ENCODE measurements around the gene GRHL3. TPM values are rescaled to one million over a fixed set of nuclear protein-coding genes. Genes with fewer than 3 reads are reported as not detected.

The GRHL3 gene
- total and polyA plus RNA-seq, 4 donors: 0.23 to 0.95 (median 0.35) TPM

GRCh38 chr1:24373710-24374109 lies 54.6 kb downstream of the GRHL3 start:
- Histone ChIP-seq H3K27me3 (ENCODE audit: control insufficient read depth in 3 of 3, insufficient read depth in 3 of 3, low read length in 2 of 3) (no peaks in the 10 kb centered on the region), H3K4me1 (ENCODE audit: control insufficient read depth in 5 of 5, insufficient read depth in 5 of 5, low read length in 5 of 5) (peaks cover 0 to 1% (median 0%) of the 10 kb centered on the region in 5 donors), H3K36me3 (ENCODE audit: control insufficient read depth in 4 of 4, insufficient read depth in 4 of 4, low read length in 4 of 4) (peaks cover 0 to 2% (median 0%) of the 10 kb centered on the region in 4 donors), H3K4me3 (no peak overlapping the region), H3K9me3 (ENCODE audit: control insufficient read depth in 4 of 4, insufficient read depth in 3 of 4, low read length in 3 of 4) (no peaks in the 10 kb centered on the region), H3K27ac (ENCODE audit: low read depth in 1 of 2, low read length in 1 of 2) (no peak overlapping the region), H3K9ac (ENCODE audit: insufficient read depth in 1 of 2, low read length in 2 of 2) (no peak overlapping the region)
- no peak for DNase-seq
- 89 to 92% methylated on average over 8 of the region's 8 CpGs for WGBS, 2 donors
- ATAC-seq (ENCODE audit: insufficient read depth, low FRiP score): no peak
- TF ChIP-seq CTCF (IDR thresholded peaks at IDR 0.05; ENCODE audit: control extremely low read depth, extremely low read depth): no peak

- Histone ChIP-seq H3K27me3 (ENCODE audit: control insufficient read depth in 3 of 3, insufficient read depth in 3 of 3, low read length in 2 of 3) (no peaks in the 10 kb centered on the region), H3K9ac (ENCODE audit: insufficient read depth in 1 of 2, low read length in 2 of 2) (no peak overlapping the region), H3K4me1 (ENCODE audit: control insufficient read depth in 5 of 5, insufficient read depth in 5 of 5, low read length in 5 of 5) (peaks cover 0 to 1% (median 0%) of the 10 kb centered on the region in 5 donors), H3K4me3 (no peak overlapping the region), H3K36me3 (ENCODE audit: control insufficient read depth in 4 of 4, insufficient read depth in 4 of 4, low read length in 4 of 4) (peaks cover 0 to 2% (median 0%) of the 10 kb centered on the region in 4 donors), H3K9me3 (ENCODE audit: control insufficient read depth in 4 of 4, insufficient read depth in 3 of 4, low read length in 3 of 4) (no peaks in the 10 kb centered on the region), H3K27ac (ENCODE audit: low read depth in 1 of 2, low read length in 1 of 2) (no peak overlapping the region)
- ATAC-seq (ENCODE audit: insufficient read depth, low FRiP score) (no peak), DNase-seq (no peak)
- 91 to 93% methylated on average over 13 of the region's 13 CpGs for WGBS, 2 donors
- no peak for TF ChIP-seq CTCF (IDR thresholded peaks at IDR 0.05; ENCODE audit: control extremely low read depth, extremely low read depth)
Observed at GRCh38 chr1:24374891-24375786, 56.0 kb downstream of the GRHL3 start.

GRCh38 chr1:24379733-24380315 lies 60.7 kb downstream of the GRHL3 start:
- DNase-seq (no peak), ATAC-seq (ENCODE audit: insufficient read depth, low FRiP score) (no peak)
- no peak overlapping the region for H3K9ac ChIP-seq (ENCODE audit: insufficient read depth in 1 of 2, low read length in 2 of 2)
- TF ChIP-seq CTCF (IDR thresholded peaks at IDR 0.05; ENCODE audit: control extremely low read depth, extremely low read depth): no peak
- H3K27me3 ChIP-seq (ENCODE audit: control insufficient read depth in 3 of 3, insufficient read depth in 3 of 3, low read length in 2 of 3): no peaks in the 10 kb centered on the region
- no peak overlapping the region for H3K4me3 ChIP-seq
- peaks cover 0 to 2% (median 0%) of the 10 kb centered on the region in 4 donors for H3K36me3 ChIP-seq (ENCODE audit: control insufficient read depth in 4 of 4, insufficient read depth in 4 of 4, low read length in 4 of 4)
- peaks cover 0 to 4% (median 3%) of the 10 kb centered on the region in 5 donors for H3K4me1 ChIP-seq (ENCODE audit: control insufficient read depth in 5 of 5, insufficient read depth in 5 of 5, low read length in 5 of 5)
- H3K9me3 ChIP-seq (ENCODE audit: control insufficient read depth in 4 of 4, insufficient read depth in 3 of 4, low read length in 3 of 4): no peaks in the 10 kb centered on the region
- H3K27ac ChIP-seq (ENCODE audit: low read depth in 1 of 2, low read length in 1 of 2): no peak overlapping the region
- 92 to 94% methylated on average over 8 of the region's 8 CpGs for WGBS, 2 donors
